GM23248 (cell line): ENCODE data around the gene ERC2. TPM values are rescaled to one million over a fixed set of nuclear protein-coding genes. Genes with fewer than 3 reads are reported as not detected.

ENCODE experiments used
- DNase-seq: peaks from one replicate; pipeline ENCODE4 v3.0.0-alpha.2; 2015
- H2AFZ ChIP-seq: fragments of 200-600 bp; sonication (generic); 2 replicates; pipeline ENCODE4 v1.6.1; 2016; ENCODE audit warnings: antibody characterized with exemption
- H3F3A ChIP-seq: fragments of 200-600 bp; sonication (generic); 2 replicates; pipeline ENCODE4 v1.6.1; 2016; ENCODE audit warnings: mild to moderate bottlenecking, antibody characterized with exemption, mixed run types; ENCODE audit not compliant: insufficient read depth
- H3K27ac ChIP-seq: fragments of 200-600 bp; sonication (generic); 2 replicates; pipeline ENCODE4 v1.5.1; 2016; ENCODE audit warnings: mild to moderate bottlenecking
- H3K27me3 ChIP-seq: fragments of 200-600 bp; sonication (generic); replicated peaks from 2 replicates; pipeline ENCODE4 v1.6.1; 2016; ENCODE audit warnings: mild to moderate bottlenecking; ENCODE audit not compliant: insufficient read depth
- H3K36me3 ChIP-seq: fragments of 200-600 bp; sonication (generic); 2 replicates; pipeline ENCODE4 v1.6.1; 2016; ENCODE audit warnings: low read depth, mild to moderate bottlenecking
- H3K4me1 ChIP-seq: fragments of 200-600 bp; sonication (generic); 2 replicates; pipeline ENCODE4 v1.6.1; 2016; ENCODE audit warnings: mild to moderate bottlenecking; ENCODE audit not compliant: insufficient read depth
- H3K4me2 ChIP-seq: fragments of 200-600 bp; sonication (generic); one replicate; pipeline ENCODE4 v1.6.1; 2016; ENCODE audit warnings: mild to moderate bottlenecking; ENCODE audit not compliant: unreplicated experiment
- H3K4me3 ChIP-seq: fragments of 200-600 bp; sonication (generic); 2 replicates; pipeline ENCODE4 v1.5.1; 2016; ENCODE audit warnings: mild to moderate bottlenecking
- H3K79me2 ChIP-seq: fragments of 200-600 bp; sonication (generic); 2 replicates; pipeline ENCODE4 v1.6.1; 2016; ENCODE audit warnings: mild to moderate bottlenecking; ENCODE audit not compliant: insufficient read depth
- H3K9ac ChIP-seq: fragments of 200-600 bp; sonication (generic); 2 replicates; pipeline ENCODE4 v1.6.1; 2016; ENCODE audit warnings: mild to moderate bottlenecking
- H3K9me2 ChIP-seq: fragments of 200-600 bp; sonication (generic); 2 replicates; pipeline ENCODE4 v1.6.1; 2016; ENCODE audit warnings: mixed run types, mild to moderate bottlenecking, moderate library complexity; ENCODE audit not compliant: insufficient read depth
- H3K9me3 ChIP-seq: fragments of 200-600 bp; sonication (generic); one replicate; pipeline ENCODE4 v1.6.1; 2017; ENCODE audit warnings: low read depth
- H4K20me1 ChIP-seq: fragments of 200-600 bp; sonication (generic); 2 replicates; pipeline ENCODE4 v1.6.0; 2016; ENCODE audit not compliant: insufficient read depth
- EZH2 ChIP-seq: fragments of 200-600 bp; sonication (generic); IDR thresholded peaks from 2 replicates; pipeline ENCODE4 v1.6.1; 2018; ENCODE audit warnings: antibody characterized with exemption, mild to moderate bottlenecking; ENCODE audit not compliant: insufficient read depth, poor library complexity, severe bottlenecking
- EZH2phosphoT487 ChIP-seq: fragments of 200-600 bp; sonication (generic); IDR thresholded peaks from 2 replicates; pipeline ENCODE4 v1.6.1; 2018; ENCODE audit warnings: antibody characterized with exemption, moderate library complexity, mild to moderate bottlenecking, low read depth; ENCODE audit not compliant: insufficient read depth
- WGBS, 2 experiments: methylation state at CpG; one replicate each; pipeline ENCODE4 v1.1.6; 2015 to 2017; ENCODE audit warnings: low lambda C conversion rate in 2 of 2, low coverage in 1 of 2; ENCODE audit errors: missing lambda C conversion rate in 2 of 2; 5-methylcytosine and 5-hydroxymethylcytosine counted together
- in situ Hi-C: fragments of 300-500 bp; cut with MboI; formaldehyde crosslinking; loops from 2 replicates; pipeline ENCODE4 v1.15.0; 2020
- polyA plus RNA-seq: library from polyadenylated mRNA; unstranded; fragments of >200 nt; fragmentation: Nextera tagmentation; extraction: Ambion mirVana; gene quantifications from 2 replicates; pipeline ENCODE4 v1.2.1, GENCODE V29; 2016
- total RNA-seq: library from RNA; depleted of rRNA; stranded (reverse); fragments of >200 nt; shearing (Covaris generic); gene quantifications from 2 replicates; pipeline ENCODE4 v1.2.3, GENCODE V29; 2014

ERC2 gene
- total and polyA plus RNA-seq, 2 experiments from 2014 or later, result not detected

GRCh38 chr3:56238299-56238698 is 230.0 kb downstream of the ERC2 start:
- no peak for DNase-seq
- H3K27ac ChIP-seq, result no peak overlapping the region
- no peaks in the 10 kb centered on the region for H4K20me1 ChIP-seq
- no peaks in the 10 kb centered on the region for H3K4me1 ChIP-seq
- H3K9me3 ChIP-seq, result no peaks in the 10 kb centered on the region
- H3F3A ChIP-seq, result no peaks in the 10 kb centered on the region
- H3K79me2 ChIP-seq, result no peaks in the 10 kb centered on the region
- no peak overlapping the region for H2AFZ ChIP-seq
- TF ChIP-seq EZH2 (no peak), EZH2phosphoT487 (no peak)
- no peak overlapping the region for H3K4me3 ChIP-seq
- peaks cover 11% of the 10 kb centered on the region; the same call in 1 of the 2 replicates for H3K27me3 ChIP-seq
- WGBS, 2 experiments, result 32 to 48% methylated on average over 2 of the region's 2 CpGs
- no peak overlapping the region for H3K4me2 ChIP-seq
- in situ Hi-C loops, result no loop called here
- no peaks in the 10 kb centered on the region for H3K9me2 ChIP-seq
- H3K36me3 ChIP-seq, result no peaks in the 10 kb centered on the region
- H3K9ac ChIP-seq, result no peak overlapping the region

DNA sequence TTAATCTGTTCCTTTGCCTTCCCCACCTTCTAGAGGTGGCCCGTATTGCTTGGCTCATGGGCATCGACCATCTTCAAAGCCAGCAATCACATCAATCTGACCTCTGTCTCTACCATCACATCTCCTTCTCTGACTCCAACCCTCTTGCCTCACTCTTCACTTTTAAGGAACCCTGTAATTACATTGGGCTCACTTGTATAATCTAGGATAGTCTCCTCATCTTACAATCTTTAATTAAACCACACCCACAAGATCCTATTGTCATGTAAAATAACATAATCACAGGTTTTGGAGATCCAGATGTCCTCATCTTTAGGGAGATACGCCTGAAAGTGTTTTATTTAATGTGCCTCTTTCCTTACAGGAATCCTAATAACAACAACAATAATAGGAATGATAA is 234.5 kb downstream of the ERC2 start:
- no peaks in the 10 kb centered on the region for H3K9me3 ChIP-seq
- no peak overlapping the region for H3K4me3 ChIP-seq
- DNase-seq, result no peak
- no peak overlapping the region for H2AFZ ChIP-seq
- H3K27me3 ChIP-seq, result no peaks in the 10 kb centered on the region; the same call in 1 of the 2 replicates
- 49 to 50% methylated on average over 3 of the region's 3 CpGs for WGBS, 2 experiments
- no peaks in the 10 kb centered on the region for H3F3A ChIP-seq
- no peak overlapping the region for H3K27ac ChIP-seq
- no peaks in the 10 kb centered on the region for H3K4me1 ChIP-seq
- no peaks in the 10 kb centered on the region for H3K79me2 ChIP-seq
- in situ Hi-C loops, result no loop called here
- no peaks in the 10 kb centered on the region for H3K36me3 ChIP-seq
- no peak overlapping the region for H3K4me2 ChIP-seq
- no peak for TF ChIP-seq EZH2
- TF ChIP-seq EZH2phosphoT487, result no peak
- H3K9me2 ChIP-seq, result no peaks in the 10 kb centered on the region
- no peak overlapping the region for H3K9ac ChIP-seq
- no peaks in the 10 kb centered on the region for H4K20me1 ChIP-seq

DNA sequence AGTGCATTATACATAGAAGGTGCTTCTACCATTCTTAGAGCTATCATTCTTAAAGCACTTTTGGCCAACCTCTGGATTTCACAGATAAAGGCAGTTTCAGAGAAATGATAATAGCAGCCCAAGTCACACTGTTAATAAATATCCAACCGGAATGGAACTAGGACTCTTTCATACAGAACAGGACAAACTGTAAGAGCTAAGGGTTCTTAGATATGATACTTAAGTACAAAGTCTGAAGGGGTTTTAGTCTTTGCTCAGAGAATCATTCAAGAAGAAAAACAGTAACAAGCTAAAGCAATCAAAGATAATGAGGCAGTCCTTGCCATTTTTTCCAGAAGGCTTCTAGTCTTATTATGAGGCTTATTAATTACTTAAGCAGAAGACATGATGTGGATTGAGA is 239.0 kb downstream of the ERC2 start:
- H3K27ac ChIP-seq, result no peak overlapping the region
- H3K9ac ChIP-seq, result no peak overlapping the region
- no peak for DNase-seq
- no peaks in the 10 kb centered on the region for H3K9me2 ChIP-seq
- 44 to 55% methylated on average over 1 of the region's 1 CpG for WGBS, 2 experiments
- no peaks in the 10 kb centered on the region for H3K79me2 ChIP-seq
- in situ Hi-C loops, result no loop called here
- H3K4me2 ChIP-seq, result no peak overlapping the region
- H3K27me3 ChIP-seq, result no peaks in the 10 kb centered on the region
- no peaks in the 10 kb centered on the region for H3K9me3 ChIP-seq
- H3K4me1 ChIP-seq, result no peaks in the 10 kb centered on the region
- TF ChIP-seq EZH2phosphoT487 (no peak), EZH2 (no peak)
- H3K4me3 ChIP-seq, result no peak overlapping the region
- no peaks in the 10 kb centered on the region for H4K20me1 ChIP-seq
- no peaks in the 10 kb centered on the region for H3F3A ChIP-seq
- no peaks in the 10 kb centered on the region for H3K36me3 ChIP-seq
- H2AFZ ChIP-seq, result no peak overlapping the region

GRCh38 chr3:56222866-56223265 is 245.4 kb downstream of the ERC2 start:
- in situ Hi-C loops, result no loop called here
- Histone ChIP-seq H3K9ac (no peak overlapping the region), H3K36me3 (no peaks in the 10 kb centered on the region), H3K4me3 (no peak overlapping the region), H3K27ac (no peak overlapping the region), H3K9me2 (no peaks in the 10 kb centered on the region), H3K9me3 (no peaks in the 10 kb centered on the region), H3K79me2 (no peaks in the 10 kb centered on the region), H2AFZ (no peak overlapping the region), H3F3A (no peaks in the 10 kb centered on the region), H3K27me3 (no peaks in the 10 kb centered on the region), H3K4me1 (no peaks in the 10 kb centered on the region), H4K20me1 (no peaks in the 10 kb centered on the region), H3K4me2 (no peak overlapping the region)
- TF ChIP-seq EZH2phosphoT487 (no peak), EZH2 (no peak)
- DNase-seq, result no peak
- WGBS, 2 experiments, result 0 to 18% methylated on average over 2 of the region's 2 CpGs
